Fibroblast of lung (primary cell): ENCODE data around the gene ITGB1BP2. TPM values are rescaled to one million over a fixed set of nuclear protein-coding genes. Genes with fewer than 3 reads are reported as not detected.
A peak's percentile ranks its signal among the peaks of the same experiment; 100 is the strongest.
"Not testable (repeated sequence)": the region's sequence is repeated elsewhere in the genome, so short reads cannot be mapped to it uniquely, and the experiment has no call there.

Experiments used
- DNase-seq, 2 donors: peaks; one replicate each; pipeline versions ENCODE4 v3.0.0 to v3.0.0-alpha.2; 2010; ENCODE audit warnings: low read depth in 2 of 2
- H2AFZ ChIP-seq: 2 replicates; pipeline ENCODE4 v1.5.1; 2012; ENCODE audit warnings: low read length, control low read depth, inconsistent platforms
- H3K27ac ChIP-seq: 2 replicates; pipeline ENCODE4 v1.5.1; 2011; ENCODE audit warnings: low read length, control low read depth; ENCODE audit not compliant: insufficient read depth
- H3K27me3 ChIP-seq: 2 replicates; pipeline ENCODE4 v1.5.1; 2011; ENCODE audit warnings: mild to moderate bottlenecking, low read length; ENCODE audit not compliant: control insufficient read depth, insufficient read depth
- H3K36me3 ChIP-seq: 2 replicates; pipeline ENCODE4 v1.5.1; 2011; ENCODE audit warnings: low read length; ENCODE audit not compliant: control insufficient read depth, insufficient read depth
- H3K4me1 ChIP-seq: 2 replicates; pipeline ENCODE4 v1.5.1; 2011; ENCODE audit warnings: low read length; ENCODE audit not compliant: control insufficient read depth, insufficient read depth; ENCODE audit errors: extremely low read depth
- H3K4me2 ChIP-seq: 2 replicates; pipeline ENCODE4 v1.5.1; 2011; ENCODE audit warnings: low read length, control low read depth; ENCODE audit not compliant: insufficient read depth; ENCODE audit errors: extremely low read depth
- H3K4me3 ChIP-seq, 4 experiments: fragments of 200-600 bp in 1 of 4; sonication (generic) in 1 of 4; replicated peaks in 1 of 4; 2 replicates each; pipeline ENCODE4 v1.5.1; 2011 to 2016; ENCODE audit warnings: low read length in 4 of 4, low read depth in 3 of 4, mild to moderate bottlenecking in 3 of 4, control low read depth in 2 of 4, inconsistent platforms in 1 of 4, mixed read lengths in 1 of 4; ENCODE audit not compliant: insufficient read depth in 1 of 4; ENCODE audit errors: control extremely low read depth in 1 of 4
- H3K79me2 ChIP-seq: 2 replicates; pipeline ENCODE4 v1.5.1; 2012; ENCODE audit warnings: mild to moderate bottlenecking, low read length, inconsistent platforms; ENCODE audit not compliant: control insufficient read depth, insufficient read depth
- H3K9ac ChIP-seq: 2 replicates; pipeline ENCODE4 v1.5.1; 2011; ENCODE audit warnings: mild to moderate bottlenecking, low read length, control low read depth; ENCODE audit not compliant: insufficient read depth
- H3K9me3 ChIP-seq: 2 replicates; pipeline ENCODE4 v1.5.1; 2012; ENCODE audit warnings: low read depth, low read length; ENCODE audit not compliant: control insufficient read depth, insufficient read depth
- H4K20me1 ChIP-seq: 2 replicates; pipeline ENCODE4 v1.5.1; 2011; ENCODE audit warnings: low read length; ENCODE audit not compliant: control insufficient read depth, insufficient read depth; ENCODE audit errors: extremely low read depth
- EZH2 ChIP-seq: IDR thresholded peaks from 2 replicates; pipeline ENCODE4 v1.5.1; 2012; ENCODE audit warnings: low read length, control low read depth, mild to moderate bottlenecking; ENCODE audit errors: missing control alignments
- polyA plus RNA-seq, 2 donors: library from polyadenylated mRNA; depleted of rRNA in 1 of 2; stranded (reverse) in 1 of 2; unstranded in 1 of 2; fragments of >200 nt; gene quantifications; 2 replicates each; pipeline ENCODE4 v1.2.1, GENCODE V29; 2011 to 2012; ENCODE audit warnings: missing spikeins in 1 of 2
- total RNA-seq: library from RNA; depleted of rRNA; stranded (reverse); fragments of >200 nt; gene quantifications from 2 replicates; pipeline ENCODE4 v1.2.1, GENCODE V29; 2014
- TF ChIP-seq, protein P1 (sequence below), 2 donors: IDR thresholded peaks in 1 of 2; conservative IDR thresholded peaks in 1 of 2; 1 replicate in 1 of 2; 2 replicates in 1 of 2; pipeline ENCODE4 v1.5.1; 2011 to 2012; ENCODE audit warnings: low read length in 2 of 2, control low read depth in 1 of 2, inconsistent platforms in 1 of 2, low read depth in 1 of 2, mild to moderate bottlenecking in 1 of 2

The ITGB1BP2 gene
- total and polyA plus RNA-seq, 2 donors (not counting 1 experiment from before 2014, with no cell fraction given): 0.66 to 1.8 TPM

DNA sequence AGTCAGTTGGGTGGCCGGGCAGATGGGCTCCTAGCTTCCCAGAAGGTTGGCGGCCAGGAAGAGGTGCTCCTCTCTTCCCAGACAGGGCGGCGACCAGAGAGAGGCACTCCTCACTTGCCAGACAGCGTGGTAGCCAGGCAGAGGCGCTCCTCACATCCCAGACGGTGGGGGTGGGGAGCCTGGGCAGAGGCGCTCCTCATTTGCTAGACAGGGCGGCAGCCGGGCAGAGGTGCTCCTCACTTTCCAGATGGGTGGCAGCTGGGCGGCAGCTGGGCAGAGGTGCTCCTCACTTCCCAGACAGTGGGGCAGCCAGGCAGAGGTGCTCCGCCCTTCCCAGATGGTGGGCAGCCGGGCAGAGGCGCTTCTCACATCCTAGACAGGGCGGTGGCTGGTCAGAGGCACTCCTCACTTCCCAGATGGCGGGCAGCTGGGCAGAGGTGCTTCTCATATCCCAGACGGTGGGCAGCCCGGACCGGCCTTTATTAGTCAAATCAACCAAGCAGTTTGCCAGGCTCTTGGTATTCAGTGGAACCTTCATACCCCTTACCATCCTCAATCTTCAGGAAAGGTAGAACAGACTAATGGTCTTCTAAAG, 31.7 kb upstream of the ITGB1BP2 start:
- H3K79me2 ChIP-seq: no peaks in the 10 kb centered on the region
- H3K36me3 ChIP-seq: no peaks in the 10 kb centered on the region
- TF ChIP-seq, protein P1, sequence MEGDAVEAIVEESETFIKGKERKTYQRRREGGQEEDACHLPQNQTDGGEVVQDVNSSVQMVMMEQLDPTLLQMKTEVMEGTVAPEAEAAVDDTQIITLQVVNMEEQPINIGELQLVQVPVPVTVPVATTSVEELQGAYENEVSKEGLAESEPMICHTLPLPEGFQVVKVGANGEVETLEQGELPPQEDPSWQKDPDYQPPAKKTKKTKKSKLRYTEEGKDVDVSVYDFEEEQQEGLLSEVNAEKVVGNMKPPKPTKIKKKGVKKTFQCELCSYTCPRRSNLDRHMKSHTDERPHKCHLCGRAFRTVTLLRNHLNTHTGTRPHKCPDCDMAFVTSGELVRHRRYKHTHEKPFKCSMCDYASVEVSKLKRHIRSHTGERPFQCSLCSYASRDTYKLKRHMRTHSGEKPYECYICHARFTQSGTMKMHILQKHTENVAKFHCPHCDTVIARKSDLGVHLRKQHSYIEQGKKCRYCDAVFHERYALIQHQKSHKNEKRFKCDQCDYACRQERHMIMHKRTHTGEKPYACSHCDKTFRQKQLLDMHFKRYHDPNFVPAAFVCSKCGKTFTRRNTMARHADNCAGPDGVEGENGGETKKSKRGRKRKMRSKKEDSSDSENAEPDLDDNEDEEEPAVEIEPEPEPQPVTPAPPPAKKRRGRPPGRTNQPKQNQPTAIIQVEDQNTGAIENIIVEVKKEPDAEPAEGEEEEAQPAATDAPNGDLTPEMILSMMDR (conservative IDR thresholded peaks at IDR 0.05 in 1 of 2, IDR thresholded peaks at IDR 0.05 in 1 of 2; ENCODE audit: low read depth in 1 of 2, low read length in 2 of 2): no peak
- no peaks in the 10 kb centered on the region for H3K27me3 ChIP-seq
- H2AFZ ChIP-seq: no peak overlapping the region
- no peak overlapping the region for H3K9ac ChIP-seq
- no peaks in the 10 kb centered on the region for H4K20me1 ChIP-seq
- no peak overlapping the region for H3K27ac ChIP-seq
- H3K4me2 ChIP-seq: no peak overlapping the region
- H3K4me3 ChIP-seq: no peak overlapping the region
- no peak for DNase-seq
- no peaks in the 10 kb centered on the region for H3K9me3 ChIP-seq
- H3K4me1 ChIP-seq: no peaks in the 10 kb centered on the region

DNA sequence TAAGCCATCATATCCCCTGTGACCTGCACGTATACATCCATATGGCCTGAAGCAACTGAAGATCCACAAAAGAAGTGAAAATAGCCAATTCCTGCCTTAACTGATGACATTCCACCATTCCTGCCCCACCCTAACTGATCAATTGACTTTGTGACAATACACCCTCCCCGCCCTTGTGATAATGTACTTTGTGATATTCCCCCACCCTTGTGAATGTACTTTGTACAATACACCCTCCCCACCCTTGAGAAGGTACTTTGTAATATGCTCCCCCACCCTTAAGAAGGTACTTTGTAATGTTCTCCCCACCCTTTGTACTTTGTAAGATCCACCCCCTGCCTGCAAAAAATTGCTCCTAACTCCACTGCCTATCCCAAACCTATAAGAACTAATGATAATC, 29.2 kb upstream of the ITGB1BP2 start:
- H3K27ac ChIP-seq: not testable (repeated sequence)

DNA sequence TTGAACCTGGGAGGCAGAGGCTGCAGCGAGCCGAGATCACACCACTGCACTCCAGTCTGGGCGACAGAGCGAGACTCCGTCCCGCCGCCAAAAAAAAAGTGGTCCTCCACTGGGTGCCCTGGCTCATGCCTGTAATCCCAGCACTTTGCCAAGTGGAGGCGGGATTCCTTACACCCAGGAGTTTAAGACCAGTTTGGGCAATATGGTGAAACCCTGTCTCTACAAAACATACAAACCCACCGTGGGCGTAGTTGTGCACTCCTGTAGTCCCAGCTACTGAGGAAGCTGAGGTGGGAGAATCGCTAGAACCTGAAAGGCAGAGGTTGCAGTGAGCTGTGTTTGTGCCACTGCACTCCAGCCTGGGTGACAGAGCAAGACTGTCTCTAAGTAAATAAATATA, 20.2 kb upstream of the ITGB1BP2 start:
- H3K27me3 ChIP-seq, H3K4me3 ChIP-seq, DNase-seq, H3K9ac ChIP-seq, H3K27ac ChIP-seq, H3K9me3 ChIP-seq, H3K36me3 ChIP-seq, H3K4me1 ChIP-seq, H2AFZ ChIP-seq, H4K20me1 ChIP-seq, H3K4me2 ChIP-seq: not testable (repeated sequence)
- peaks cover 28% of the 10 kb centered on the region for H3K79me2 ChIP-seq

More for the DNA sequence above, 29.2 kb upstream of the ITGB1BP2 start:
- not testable (repeated sequence) for H3K4me1 ChIP-seq, H3K9me3 ChIP-seq, H3K36me3 ChIP-seq, DNase-seq, H2AFZ ChIP-seq, H3K27me3 ChIP-seq, H3K4me2 ChIP-seq, H4K20me1 ChIP-seq, H3K9ac ChIP-seq, H3K4me3 ChIP-seq, H3K79me2 ChIP-seq

DNA sequence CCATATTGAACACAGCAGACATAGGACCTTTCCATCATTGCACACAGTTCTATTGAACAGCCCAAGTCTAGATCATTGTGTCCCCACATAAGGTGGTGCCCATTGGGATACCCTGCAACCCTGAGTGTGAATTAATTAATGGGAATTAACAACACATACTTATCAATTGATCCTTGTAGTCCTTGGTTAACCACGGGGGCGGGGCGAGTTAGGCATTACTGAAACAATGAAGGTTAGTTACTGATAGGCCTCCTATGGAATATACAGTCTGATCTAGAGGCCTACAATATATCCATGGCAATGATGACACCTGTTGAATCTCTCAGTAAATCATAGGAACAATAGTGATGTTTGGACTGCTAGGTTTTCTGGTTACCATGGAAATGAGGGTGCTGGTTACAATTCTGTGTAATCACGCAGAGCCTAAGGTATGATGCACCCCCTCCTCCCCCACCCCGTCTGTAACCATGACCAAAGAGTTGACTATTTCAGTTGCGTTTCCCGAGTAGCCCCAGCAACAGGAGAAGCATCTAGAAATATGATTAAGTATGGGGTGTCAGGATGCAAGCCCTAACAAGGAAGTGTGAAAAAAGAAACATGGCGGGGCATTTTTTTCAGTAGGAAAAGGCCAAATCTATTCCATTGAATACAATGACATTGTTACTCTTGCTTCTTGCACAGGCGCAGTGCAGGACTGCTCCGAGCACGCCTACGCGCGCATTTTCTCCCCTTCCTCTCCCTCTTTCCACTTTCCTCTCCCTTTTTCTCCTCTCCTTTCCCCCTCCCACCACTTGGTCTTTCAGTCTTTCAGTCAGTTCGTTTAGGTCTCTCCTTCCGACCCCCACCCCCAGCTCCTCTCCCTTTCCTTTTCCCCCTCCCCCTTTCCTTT, 18.8 kb upstream of the ITGB1BP2 start:
- Histone ChIP-seq H4K20me1 (no peaks in the 10 kb centered on the region), H3K9me3 (no peaks in the 10 kb centered on the region), H3K27ac (peak overlapping the region; percentile 93), H3K27me3 (no peaks in the 10 kb centered on the region), H2AFZ (peak overlapping the region; percentile 57), H3K9ac (peak overlapping the region; percentile 59), H3K4me3 (peak overlapping the region; percentile 34 to 63 (median 48)), H3K4me1 (no peaks in the 10 kb centered on the region), H3K79me2 (peaks cover 42% of the 10 kb centered on the region), H3K4me2 (no peak overlapping the region), H3K36me3 (no peaks in the 10 kb centered on the region)
- TF ChIP-seq EZH2: no peak
- TF ChIP-seq, protein P1 (conservative IDR thresholded peaks at IDR 0.05 in 1 of 2, IDR thresholded peaks at IDR 0.05 in 1 of 2; ENCODE audit: low read depth in 1 of 2, low read length in 2 of 2): no peak
- DNase-seq: peak in 1 of 2 donors; percentile 66
